RPMI8226 (cell line): ENCODE data around the gene SPOCK3.
"Not testable (repeated sequence)": the region's sequence is repeated elsewhere in the genome, so short reads cannot be mapped to it uniquely, and the experiment has no call there.

Experiments used
- DNase-seq: peaks from one replicate; pipeline ENCODE4 v3.0.0-alpha.2; 2015

Gene SPOCK3

GRCh38 chr4:166798126-166798525, 436.2 kb downstream of the SPOCK3 start:
- no peak for DNase-seq

DNA sequence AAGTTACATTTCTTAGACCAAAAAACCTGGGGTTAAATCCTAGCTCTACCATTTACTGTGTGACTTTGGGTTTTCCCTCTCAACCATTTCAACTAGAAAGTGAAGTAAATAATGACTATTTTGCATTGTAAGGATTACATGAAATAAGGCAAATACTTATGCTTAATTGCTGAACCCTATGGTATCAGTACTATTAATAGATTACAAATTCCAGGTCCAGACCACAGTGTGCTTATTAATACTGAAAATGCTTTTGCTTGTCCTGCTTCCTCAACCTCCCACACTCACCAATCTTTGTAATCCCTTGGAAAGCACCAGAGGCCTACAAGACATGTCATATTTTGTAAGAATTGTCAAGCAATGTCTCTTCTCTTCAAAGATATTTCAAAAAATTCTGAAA, 456.5 kb downstream of the SPOCK3 start:
- DNase-seq: no peak

GRCh38 chr4:166763018-166763417, 471.3 kb downstream of the SPOCK3 start:
- no peak for DNase-seq

DNA sequence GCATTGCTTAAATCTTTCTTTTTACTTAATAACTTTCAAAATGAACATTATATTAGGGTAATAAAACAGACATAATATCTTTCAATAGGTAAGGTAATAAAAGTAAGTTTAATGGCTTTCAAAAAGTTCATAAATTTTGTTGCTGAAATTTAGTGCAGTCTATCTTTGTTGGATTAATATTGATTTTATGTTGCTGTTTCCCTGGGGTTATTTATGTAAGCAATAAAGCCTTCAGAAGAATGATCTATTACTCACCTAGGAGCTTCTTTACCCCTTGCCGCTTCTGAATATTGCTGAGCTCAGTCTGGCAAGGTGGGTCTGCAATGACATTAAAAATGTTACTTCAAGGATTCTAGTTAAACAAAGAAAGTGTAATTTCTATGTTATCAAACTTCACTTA, 492.6 kb downstream of the SPOCK3 start:
- no peak for DNase-seq

- not testable (repeated sequence) for DNase-seq
These were observed 495.1 kb downstream of the SPOCK3 start for GRCh38 chr4:166739215-166739614.

DNA sequence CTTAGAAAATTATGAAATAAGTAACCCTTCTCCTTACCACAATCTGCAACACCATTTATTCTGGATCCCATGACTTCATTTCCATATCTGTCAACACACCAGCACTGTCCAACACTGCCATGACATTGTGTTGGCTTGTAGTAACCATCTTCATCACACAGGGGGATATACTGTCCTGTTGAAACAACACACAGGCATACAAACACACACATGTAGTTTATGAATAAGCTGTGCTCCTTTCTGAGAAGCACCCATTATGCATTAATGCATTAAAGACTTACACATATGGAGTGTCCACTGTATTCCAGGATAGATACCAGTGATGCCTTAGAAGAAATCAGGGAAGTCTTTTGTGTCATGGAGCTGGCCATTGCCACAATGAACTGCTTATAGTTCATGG, 496.9 kb downstream of the SPOCK3 start:
- no peak for DNase-seq

GRCh38 chr4:166735553-166735952, 498.7 kb downstream of the SPOCK3 start:
- no peak for DNase-seq

DNA sequence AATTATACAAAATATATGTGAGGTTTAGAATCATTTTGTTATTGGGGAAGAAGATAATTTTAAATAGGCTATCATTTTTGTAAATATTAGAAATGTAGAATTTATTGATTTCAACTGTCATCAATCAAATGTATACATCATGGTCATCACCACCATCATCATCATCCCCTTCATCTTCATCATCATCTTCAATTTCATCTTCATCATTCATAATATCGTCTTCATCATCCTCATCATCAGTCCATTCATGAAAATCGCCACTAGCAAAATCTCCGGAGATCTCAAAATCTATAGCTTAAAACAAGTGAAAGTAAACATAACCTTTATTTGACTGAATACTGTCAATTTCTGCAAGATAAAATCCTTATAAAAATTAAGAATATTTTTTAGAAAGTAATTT, 499.5 kb downstream of the SPOCK3 start:
- no peak for DNase-seq

DNA sequence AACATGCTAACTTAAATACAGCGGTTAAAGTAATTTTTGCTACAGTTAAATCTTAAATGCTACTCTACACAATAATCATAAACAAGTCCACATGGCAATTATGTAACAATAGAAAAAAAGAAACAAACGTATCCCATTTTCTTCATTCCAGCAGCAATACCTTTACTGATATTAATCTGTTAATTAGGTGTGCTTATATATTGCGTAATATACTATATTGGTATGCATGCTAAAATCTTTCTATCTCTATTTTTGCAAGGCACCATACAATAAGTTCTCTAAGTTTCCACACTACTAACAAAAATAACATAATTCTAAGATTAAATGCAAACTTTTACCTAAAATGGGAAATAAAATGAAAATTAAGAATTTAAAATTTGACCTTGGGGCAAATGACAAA, 500.6 kb downstream of the SPOCK3 start:
- no peak for DNase-seq

- DNase-seq: no peak
These were observed 507.5 kb downstream of the SPOCK3 start for GRCh38 chr4:166726832-166727231.

- no peak for DNase-seq
These were observed 509.9 kb downstream of the SPOCK3 start for GRCh38 chr4:166724369-166724768.

GRCh38 chr4:166723532-166724140, 510.7 kb downstream of the SPOCK3 start:
- no peak for DNase-seq

- DNase-seq: not testable (repeated sequence)
These were observed 518.3 kb downstream of the SPOCK3 start for GRCh38 chr4:166715748-166716713.

GRCh38 chr4:166700592-166700991, 533.7 kb downstream of the SPOCK3 start:
- no peak for DNase-seq

GRCh38 chr4:166688835-166689234, 545.5 kb downstream of the SPOCK3 start:
- no peak for DNase-seq

DNA sequence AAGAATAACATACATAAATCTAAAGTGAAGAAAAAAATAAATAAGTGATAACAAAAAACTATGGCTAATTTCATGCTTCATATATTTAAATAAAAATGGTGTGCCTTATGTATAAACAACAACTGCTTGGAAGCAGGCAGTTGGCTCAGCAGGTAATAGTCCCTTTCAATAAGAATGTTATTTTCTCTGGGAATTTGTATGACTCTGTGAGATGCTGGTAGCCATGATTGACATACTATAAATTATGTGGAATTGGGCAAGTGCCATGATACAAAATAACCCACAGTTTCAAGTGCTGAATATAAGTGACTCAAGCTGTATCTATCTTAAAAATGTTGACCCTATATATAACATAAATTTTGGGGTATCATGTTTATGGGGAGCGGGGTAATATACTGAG, 546.5 kb downstream of the SPOCK3 start:
- no peak for DNase-seq
